ENCODE results near the gene SS18L1.

- TF ChIP-seq POLR2AphosphoS5 (IDR thresholded peaks at IDR 0.05; ENCODE audit: low read depth, low read length) (no peak), SPI1 (IDR thresholded peaks at IDR 0.05; ENCODE audit: low read depth, low read length) (no peak), POLR2A (IDR thresholded peaks at IDR 0.05; ENCODE audit: low read depth, low read length) (no peak), POU2F2 (IDR thresholded peaks at IDR 0.05; ENCODE audit: low read depth, low read length) (no peak), TAF1 (IDR thresholded peaks at IDR 0.05; ENCODE audit: low read depth, low read length) (no peak), PAX5 (IDR thresholded peaks at IDR 0.05; ENCODE audit: insufficient read depth, low read length, severe bottlenecking) (no peak)
Measured at GRCh38 chr20:62104791-62105345, 38.7 kb upstream of the SS18L1 start.
